Mesothelial cell of epicardium (in vitro differentiated cells): ENCODE results near the gene SPDL1. TPM values are rescaled to one million over a fixed set of nuclear protein-coding genes. Genes with fewer than 3 reads are reported as not detected.
A peak's percentile ranks its signal among the peaks of the same experiment; 100 is the strongest.

Source experiments
- DNase-seq, 2 experiments: peaks; one replicate each; pipeline ENCODE4 v3.0.0; 2021; ENCODE audit warnings: low spot score in 2 of 2; ENCODE audit not compliant: unreplicated experiment in 2 of 2
- H3K27ac Mint-ChIP-seq: 2 replicates; pipeline ENCODE4 v1.8.0; 2021; ENCODE audit warnings: mixed read lengths
- H3K27me3 Mint-ChIP-seq: 2 replicates; pipeline ENCODE4 v1.8.0; 2021; ENCODE audit warnings: low read depth, mixed read lengths
- H3K36me3 Mint-ChIP-seq: 2 replicates; pipeline ENCODE4 v1.8.0; 2021; ENCODE audit warnings: mixed read lengths
- H3K4me1 Mint-ChIP-seq: 2 replicates; pipeline ENCODE4 v1.8.0; 2021; ENCODE audit warnings: mixed read lengths
- H3K4me3 Mint-ChIP-seq: 2 replicates; pipeline ENCODE4 v1.8.0; 2021; ENCODE audit warnings: mild to moderate bottlenecking, moderate library complexity, mixed read lengths
- H3K9me3 Mint-ChIP-seq: 2 replicates; pipeline ENCODE4 v1.8.0; 2021; ENCODE audit warnings: mixed read lengths
- CTCF ChIP-seq: fragments of 200-600 bp; sonication (generic); IDR thresholded peaks from one replicate; pipeline ENCODE4 v1.5.0; 2021; ENCODE audit warnings: antibody characterized with exemption; ENCODE audit not compliant: unreplicated experiment
- total RNA-seq: library from RNA; stranded (reverse); gene quantifications from 3 replicates; pipeline ENCODE4 v1.2.1, GENCODE V29; 2021

SPDL1 gene
- total RNA-seq, 1 donor from 2014 or later, result 22.6 TPM

GRCh38 chr5:169571355-169571754 is 12.2 kb upstream of the SPDL1 start:
- H3K27me3 Mint-ChIP-seq, result peaks cover 60% of the 10 kb centered on the region
- H3K27ac Mint-ChIP-seq, result peak overlapping the region; percentile 45
- DNase-seq, result no peak

GRCh38 chr5:169574134-169574646 is 9.4 kb upstream of the SPDL1 start:
- H3K36me3 Mint-ChIP-seq, result no peaks in the 10 kb centered on the region

More at GRCh38 chr5:169571355-169571754, 12.2 kb upstream of the SPDL1 start:
- Mint-ChIP-seq H3K36me3 (no peaks in the 10 kb centered on the region), H3K9me3 (no peaks in the 10 kb centered on the region), H3K4me1 (peaks cover 13% of the 10 kb centered on the region), H3K4me3 (no peak overlapping the region)
- no peak for TF ChIP-seq CTCF

GRCh38 chr5:169576181-169576598 is 7.4 kb upstream of the SPDL1 start:
- peaks cover 73% of the 10 kb centered on the region for H3K27me3 Mint-ChIP-seq
- peaks cover 16% of the 10 kb centered on the region for H3K4me1 Mint-ChIP-seq
- H3K36me3 Mint-ChIP-seq, result no peaks in the 10 kb centered on the region
- DNase-seq, result no peak
- TF ChIP-seq CTCF, result no peak
- H3K9me3 Mint-ChIP-seq, result no peaks in the 10 kb centered on the region
- no peak overlapping the region for H3K27ac Mint-ChIP-seq
- H3K4me3 Mint-ChIP-seq, result no peak overlapping the region

More at GRCh38 chr5:169574134-169574646, 9.4 kb upstream of the SPDL1 start:
- Mint-ChIP-seq H3K27ac (no peak overlapping the region), H3K4me1 (peaks cover 18% of the 10 kb centered on the region), H3K27me3 (peaks cover 71% of the 10 kb centered on the region), H3K4me3 (no peak overlapping the region), H3K9me3 (no peaks in the 10 kb centered on the region)
- TF ChIP-seq CTCF, result no peak
- DNase-seq, result no peak

GRCh38 chr5:169577951-169578350 is 5.6 kb upstream of the SPDL1 start:
- DNase-seq, result no peak
- peaks cover 66% of the 10 kb centered on the region for H3K27me3 Mint-ChIP-seq

GRCh38 chr5:169580964-169581363 is 2.6 kb upstream of the SPDL1 start:
- H3K9me3 Mint-ChIP-seq, result no peaks in the 10 kb centered on the region
- peaks cover 41% of the 10 kb centered on the region for H3K27me3 Mint-ChIP-seq
- peaks cover 33% of the 10 kb centered on the region for H3K4me1 Mint-ChIP-seq
- H3K4me3 Mint-ChIP-seq, result no peak overlapping the region
- no peak for TF ChIP-seq CTCF
- no peaks in the 10 kb centered on the region for H3K36me3 Mint-ChIP-seq
- DNase-seq, result no peak
- no peak overlapping the region for H3K27ac Mint-ChIP-seq

More at GRCh38 chr5:169577951-169578350, 5.6 kb upstream of the SPDL1 start:
- Mint-ChIP-seq H3K4me3 (no peak overlapping the region), H3K9me3 (no peaks in the 10 kb centered on the region), H3K36me3 (no peaks in the 10 kb centered on the region), H3K27ac (no peak overlapping the region), H3K4me1 (peaks cover 19% of the 10 kb centered on the region)
- no peak for TF ChIP-seq CTCF
